Measurements from ENCODE around the gene BCAS1. TPM values are rescaled to one million over a fixed set of nuclear protein-coding genes. Genes with fewer than 3 reads are reported as not detected.

Gene BCAS1
- total RNA-seq, 1 experiment from 2014 or later: 3.1 TPM

GRCh38 chr20:54027704-54028103 is 42.7 kb downstream of the BCAS1 start:
- no peak for TF ChIP-seq TCF7L2 (IDR thresholded peaks at IDR 0.05; ENCODE audit: low read depth, low read length)
- no peak for TF ChIP-seq CTCF (IDR thresholded peaks at IDR 0.05)
- TF ChIP-seq REST (IDR thresholded peaks at IDR 0.05; ENCODE audit: insufficient read depth in 1 of 2, low read depth in 2 of 2, low read length in 1 of 2): no peak
- TF ChIP-seq SIN3A (IDR thresholded peaks at IDR 0.05; ENCODE audit: borderline replicate concordance, insufficient read depth, low read depth, low read length): no peak
- no peak for TF ChIP-seq POLR2AphosphoS5 (IDR thresholded peaks at IDR 0.05; ENCODE audit: low read depth, low read length)
- H3K27ac ChIP-seq (ENCODE audit: low read length): no peak overlapping the region
- no TSS peak for BruUV-seq (replicated peaks)
- in situ Hi-C loops (cut with HindIII; ENCODE audit: low pct_unique_long_range_greater_than_20kb, low sequenced_read_pairs) (no loop called here), intact Hi-C loops (cut with micrococcal nuclease; ENCODE audit: unreplicated experiment) (no loop called here)
- no peak overlapping the region for H3K4me3 ChIP-seq (ENCODE audit: low read depth in 2 of 2, low read length in 2 of 2)
- H3K36me3 ChIP-seq (ENCODE audit: control insufficient read depth, insufficient read depth, low read length): no peaks in the 10 kb centered on the region
- no peaks in the 10 kb centered on the region for H3K9me3 ChIP-seq (ENCODE audit: control insufficient read depth, insufficient read depth, low read depth, low read length)
- ChIA-PET POLR2A (no interaction called here), CTCF (no interaction called here)
- ATAC-seq (no peak), DNase-seq (ENCODE audit: low read depth, low spot score) (no peak)
- no peaks in the 10 kb centered on the region; the same call in 1 of the 2 replicates for H3K4me1 ChIP-seq (ENCODE audit: control insufficient read depth, insufficient read depth, low read length)
- no peaks in the 10 kb centered on the region for H3K27me3 ChIP-seq (ENCODE audit: control insufficient read depth, insufficient read depth, low read length)

GRCh38 chr20:54026295-54027064 is 43.9 kb downstream of the BCAS1 start:
- H3K27ac ChIP-seq (ENCODE audit: low read length): no peak overlapping the region
- no peak for DNase-seq (ENCODE audit: low read depth, low spot score)
- ChIA-PET CTCF (no interaction called here), POLR2A (no interaction called here)
- ATAC-seq: no peak
- no peaks in the 10 kb centered on the region for H3K9me3 ChIP-seq (ENCODE audit: control insufficient read depth, insufficient read depth, low read depth, low read length)
- in situ Hi-C loops (cut with HindIII; ENCODE audit: low pct_unique_long_range_greater_than_20kb, low sequenced_read_pairs) (no loop called here), intact Hi-C loops (cut with micrococcal nuclease; ENCODE audit: unreplicated experiment) (no loop called here)
- no peaks in the 10 kb centered on the region for H3K27me3 ChIP-seq (ENCODE audit: control insufficient read depth, insufficient read depth, low read length)
- H3K36me3 ChIP-seq (ENCODE audit: control insufficient read depth, insufficient read depth, low read length): no peaks in the 10 kb centered on the region
- H3K4me3 ChIP-seq (ENCODE audit: low read depth in 2 of 2, low read length in 2 of 2): no peak overlapping the region
- no peak for TF ChIP-seq REST (IDR thresholded peaks at IDR 0.05; ENCODE audit: insufficient read depth in 1 of 2, low read depth in 2 of 2, low read length in 1 of 2)
- TF ChIP-seq SIN3A (IDR thresholded peaks at IDR 0.05; ENCODE audit: borderline replicate concordance, insufficient read depth, low read depth, low read length): no peak
- no peak for TF ChIP-seq CTCF (IDR thresholded peaks at IDR 0.05)
- TF ChIP-seq TCF7L2 (IDR thresholded peaks at IDR 0.05; ENCODE audit: low read depth, low read length): no peak
- TF ChIP-seq POLR2AphosphoS5 (IDR thresholded peaks at IDR 0.05; ENCODE audit: low read depth, low read length): no peak
- no TSS peak for BruUV-seq (replicated peaks)
- no peaks in the 10 kb centered on the region; the same call in 1 of the 2 replicates for H3K4me1 ChIP-seq (ENCODE audit: control insufficient read depth, insufficient read depth, low read length)

Measured in Panc1 (cell line).